Nucleus accumbens (tissue), 56 donors: Measurements from ENCODE around the gene OR4D9.

ENCODE experiments used
- DNase-seq, 56 donors: peaks; one replicate each; lab custom pipeline; 2025; lab: John Stamatoyannopoulos, UW

OR4D9 gene

GRCh38 chr11:59550368-59550841, 39.1 kb downstream of the OR4D9 start:
- DNase-seq, result peak in 55 of 56 donors; percentile 16 to 90 (median 69)

- DNase-seq, result peak in 52 of 56 donors; percentile 23 to 85 (median 66)
These were observed 39.7 kb downstream of the OR4D9 start for GRCh38 chr11:59550842-59551658.

GRCh38 chr11:59551659-59552521, 40.6 kb downstream of the OR4D9 start:
- peak in 10 of 56 donors; percentile 5 to 48 (median 18) for DNase-seq

- no peak for DNase-seq
These were observed 41.5 kb downstream of the OR4D9 start for GRCh38 chr11:59552844-59553243.

GRCh38 chr11:59553323-59553722, 42.0 kb downstream of the OR4D9 start:
- DNase-seq, result no peak

GRCh38 chr11:59555601-59556114, 44.3 kb downstream of the OR4D9 start:
- DNase-seq, result peak in 1 of 56 donors; percentile 49

GRCh38 chr11:59556115-59556916, 45.0 kb downstream of the OR4D9 start:
- DNase-seq, result peak in 50 of 56 donors; percentile 10 to 83 (median 51)

- peak in 2 of 56 donors; percentile 7 to 18 for DNase-seq
These were observed 45.6 kb downstream of the OR4D9 start for GRCh38 chr11:59556917-59557348.

- DNase-seq, result no peak
These were observed 46.9 kb downstream of the OR4D9 start for GRCh38 chr11:59558270-59558643.

GRCh38 chr11:59559886-59560285, 48.5 kb downstream of the OR4D9 start:
- peak in 8 of 56 donors; percentile 31 to 69 (median 54) for DNase-seq

GRCh38 chr11:59560290-59560701, 49.0 kb downstream of the OR4D9 start:
- DNase-seq, result peak in 49 of 56 donors; percentile 13 to 88 (median 70)

- DNase-seq, result peak in 52 of 56 donors; percentile 42 to 89 (median 74)
These were observed 49.5 kb downstream of the OR4D9 start for GRCh38 chr11:59560702-59561473.

- DNase-seq, result peak in 6 of 56 donors; percentile 6 to 18 (median 16)
These were observed 51.0 kb downstream of the OR4D9 start for GRCh38 chr11:59562292-59562691.
